Tibial artery (tissue), 4 donors: Measurements from ENCODE around the gene LIX1L.

ENCODE experiments used
- DNase-seq, 2 donors: peaks; one replicate each; pipeline ENCODE4 v3.0.0-alpha.2; 2019
- H3K27ac ChIP-seq, 2 donors: fragments of 200-600 bp; sonication (generic) in 1 of 2; 1 replicate in 1 of 2; 2 replicates in 1 of 2; pipeline ENCODE4 v1.5.1; 2018 to 2019; ENCODE audit warnings: mild to moderate bottlenecking in 1 of 2
- H3K27me3 ChIP-seq, 2 donors: fragments of 200-600 bp; sonication (generic) in 1 of 2; one replicate each; pipeline versions ENCODE4 v1.5.1 to v1.6.0; 2016 to 2019
- H3K36me3 ChIP-seq, 3 donors: fragments of 200-600 bp; sonication (generic) in 2 of 3; one replicate each; pipeline ENCODE4 v1.5.1; 2016 to 2019; ENCODE audit warnings: mild to moderate bottlenecking in 2 of 3
- H3K4me1 ChIP-seq, 4 donors: fragments of 200-600 bp; sonication (generic) in 2 of 4; 1 replicate in 3 of 4; 2 replicates in 1 of 4; pipeline ENCODE4 v1.5.1; 2016 to 2019
- H3K4me3 ChIP-seq, 2 donors: fragments of 200-600 bp; sonication (generic) in 1 of 2; 1 replicate in 1 of 2; 2 replicates in 1 of 2; pipeline ENCODE4 v1.5.1; 2018 to 2019; ENCODE audit warnings: mild to moderate bottlenecking in 2 of 2
- H3K9me3 ChIP-seq, 3 donors: fragments of 200-600 bp; sonication (generic) in 1 of 3; one replicate each; pipeline ENCODE4 v1.5.1; 2016 to 2019
- intact Hi-C: fragments of 100-400 bp; cut with DNase I; formaldehyde crosslinking; loops from one replicate; pipeline ENCODE4 v1.15.0; 2023; ENCODE audit warnings: low total_unique reads
- TF ChIP-seq, protein P1 (sequence below), 2 experiments: fragments of 200-600 bp in 1 of 2; fragments of 450-650 bp in 1 of 2; IDR thresholded peaks; one replicate each; pipeline ENCODE4 v1.5.1; 2017 to 2019; ENCODE audit warnings: antibody characterized with exemption in 2 of 2, mild to moderate bottlenecking in 1 of 2, moderate library complexity in 1 of 2

LIX1L gene

DNA sequence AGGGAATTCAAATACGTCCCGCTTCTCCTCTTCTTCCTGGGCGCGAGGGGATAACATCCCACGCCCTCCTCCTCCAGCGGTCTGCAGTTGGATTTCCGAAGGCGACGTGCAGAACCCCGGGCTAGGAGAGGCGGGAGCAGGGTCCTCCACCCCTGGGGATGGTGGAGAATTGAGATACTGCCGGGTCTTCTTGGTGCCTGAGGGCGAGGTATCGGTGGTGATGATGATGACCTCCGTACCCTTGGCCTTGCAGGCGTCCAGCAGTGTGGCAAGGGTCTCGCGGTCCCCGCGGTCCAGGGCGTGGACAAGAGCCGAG, 3.2 kb upstream of the LIX1L start:
- TF ChIP-seq, protein P1, sequence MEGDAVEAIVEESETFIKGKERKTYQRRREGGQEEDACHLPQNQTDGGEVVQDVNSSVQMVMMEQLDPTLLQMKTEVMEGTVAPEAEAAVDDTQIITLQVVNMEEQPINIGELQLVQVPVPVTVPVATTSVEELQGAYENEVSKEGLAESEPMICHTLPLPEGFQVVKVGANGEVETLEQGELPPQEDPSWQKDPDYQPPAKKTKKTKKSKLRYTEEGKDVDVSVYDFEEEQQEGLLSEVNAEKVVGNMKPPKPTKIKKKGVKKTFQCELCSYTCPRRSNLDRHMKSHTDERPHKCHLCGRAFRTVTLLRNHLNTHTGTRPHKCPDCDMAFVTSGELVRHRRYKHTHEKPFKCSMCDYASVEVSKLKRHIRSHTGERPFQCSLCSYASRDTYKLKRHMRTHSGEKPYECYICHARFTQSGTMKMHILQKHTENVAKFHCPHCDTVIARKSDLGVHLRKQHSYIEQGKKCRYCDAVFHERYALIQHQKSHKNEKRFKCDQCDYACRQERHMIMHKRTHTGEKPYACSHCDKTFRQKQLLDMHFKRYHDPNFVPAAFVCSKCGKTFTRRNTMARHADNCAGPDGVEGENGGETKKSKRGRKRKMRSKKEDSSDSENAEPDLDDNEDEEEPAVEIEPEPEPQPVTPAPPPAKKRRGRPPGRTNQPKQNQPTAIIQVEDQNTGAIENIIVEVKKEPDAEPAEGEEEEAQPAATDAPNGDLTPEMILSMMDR (IDR thresholded peaks at IDR 0.05) = no peak
- Histone ChIP-seq H3K4me1 (peaks cover 5 to 58% (median 49%) of the 10 kb centered on the region in 4 donors), H3K27me3 (no peaks in the 10 kb centered on the region), H3K27ac (peak overlapping the region; percentile 84 to 96), H3K4me3 (peak overlapping the region; percentile 55 to 58), H3K36me3 (no peaks in the 10 kb centered on the region), H3K9me3 (no peaks in the 10 kb centered on the region)
- intact Hi-C loops = loop anchor here (10.0 kb wide), 1 partner anchor 46 kb away; the partner anchor contains the start of genes ITGA10 and PEX11B
- no peak for DNase-seq

DNA sequence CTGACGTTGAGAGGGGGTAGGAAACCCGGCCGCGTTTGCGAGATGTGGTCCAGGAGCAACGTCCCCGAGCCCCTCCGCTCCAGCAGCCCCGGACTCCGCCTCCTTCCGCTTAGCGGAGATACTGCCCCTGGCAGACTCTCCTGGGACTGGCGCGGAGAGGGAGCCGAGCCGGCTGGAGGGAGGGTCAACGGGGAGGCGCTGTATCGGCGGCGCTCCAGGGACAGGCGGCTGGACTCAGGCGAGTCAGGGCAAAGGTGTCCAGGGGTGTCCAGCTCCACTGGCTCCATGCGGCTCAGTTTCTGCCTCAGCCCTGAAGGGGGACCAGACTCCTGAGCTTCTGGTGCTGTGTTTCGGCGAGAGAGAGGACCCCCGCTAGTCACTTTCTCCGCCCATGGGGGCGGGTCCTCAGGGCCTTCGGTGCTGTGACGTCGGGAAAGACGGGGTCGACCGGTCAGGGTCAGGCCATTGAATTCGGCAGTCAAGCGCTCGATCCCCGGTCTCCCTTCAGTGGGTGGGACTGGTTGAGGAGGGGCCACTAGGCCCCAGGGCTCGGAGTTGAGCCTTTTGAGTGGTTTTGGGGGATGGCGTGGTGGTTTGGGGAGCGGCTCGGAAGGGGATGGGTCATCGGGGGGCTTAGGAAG, 2.8 kb upstream of the LIX1L start:
- intact Hi-C loops = loop anchor here (10.0 kb wide), 1 partner anchor 46 kb away; the partner anchor contains the start of genes ITGA10 and PEX11B
- no peaks in the 10 kb centered on the region for H3K36me3 ChIP-seq
- DNase-seq = peak; percentile 80 to 93
- peaks cover 5 to 63% (median 52%) of the 10 kb centered on the region in 4 donors for H3K4me1 ChIP-seq
- peak overlapping the region; percentile 84 to 96 for H3K27ac ChIP-seq
- H3K9me3 ChIP-seq = no peaks in the 10 kb centered on the region
- TF ChIP-seq, protein P1 (IDR thresholded peaks at IDR 0.05) = peak; percentile 27 to 29
- no peaks in the 10 kb centered on the region for H3K27me3 ChIP-seq
- peak overlapping the region; percentile 55 to 58 for H3K4me3 ChIP-seq

DNA sequence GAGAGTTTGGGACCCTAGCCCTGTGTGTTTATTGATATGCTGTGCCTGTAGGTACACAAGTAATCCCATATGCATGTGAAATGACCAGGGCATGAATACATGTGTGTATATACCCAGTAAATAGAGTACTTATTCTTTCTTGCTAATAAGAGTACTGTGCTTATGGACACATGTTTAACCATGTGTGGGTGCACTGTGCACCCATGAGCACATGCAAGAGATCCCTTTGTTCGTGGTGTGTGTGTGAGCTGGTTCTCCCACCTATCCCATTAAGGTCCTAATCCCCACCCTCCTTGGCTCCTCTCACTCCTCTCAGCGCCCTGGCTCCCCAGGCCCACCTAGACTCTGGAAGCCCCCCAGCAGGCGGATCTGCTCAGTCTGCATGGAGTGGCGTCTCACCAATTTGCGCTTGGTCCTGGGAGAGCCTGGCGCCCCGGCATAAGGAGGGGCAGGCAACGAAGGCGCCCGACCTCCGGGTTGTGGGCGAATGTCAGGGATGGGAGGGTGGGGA, 2.2 kb upstream of the LIX1L start:
- H3K4me3 ChIP-seq = peak overlapping the region; percentile 55 to 58
- no peaks in the 10 kb centered on the region for H3K9me3 ChIP-seq
- TF ChIP-seq, protein P1 (IDR thresholded peaks at IDR 0.05) = no peak
- intact Hi-C loops = loop anchor here (10.0 kb wide), 1 partner anchor 45 kb away; the partner anchor contains the start of genes ITGA10 and PEX11B
- DNase-seq = no peak
- no peaks in the 10 kb centered on the region for H3K36me3 ChIP-seq
- peaks cover 5 to 68% (median 52%) of the 10 kb centered on the region in 4 donors for H3K4me1 ChIP-seq
- H3K27me3 ChIP-seq = no peaks in the 10 kb centered on the region
- peak overlapping the region; percentile 84 to 96 for H3K27ac ChIP-seq

DNA sequence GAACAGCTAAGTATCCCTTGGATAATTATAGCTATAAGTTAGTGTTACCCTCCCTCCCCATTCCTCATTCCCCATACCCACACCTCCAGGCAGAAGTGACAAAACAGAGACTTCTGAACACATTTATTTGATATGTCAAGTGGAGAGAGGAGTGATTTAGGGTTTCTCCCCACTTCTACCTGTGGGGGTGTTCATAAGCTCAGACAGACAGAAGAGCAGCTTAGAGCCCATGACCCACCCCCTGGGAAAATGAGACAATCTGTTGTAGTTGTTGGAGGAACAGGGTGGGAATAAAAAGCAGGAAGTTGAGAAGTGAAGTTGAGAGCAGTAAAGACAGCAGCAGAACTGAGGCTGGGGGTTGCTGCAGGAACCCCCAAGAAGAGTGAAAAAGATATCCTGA, 1.5 kb upstream of the LIX1L start:
- Histone ChIP-seq H3K4me1 (peaks cover 5 to 75% (median 58%) of the 10 kb centered on the region in 4 donors), H3K4me3 (no peak overlapping the region), H3K9me3 (no peaks in the 10 kb centered on the region), H3K27ac (peak overlapping the region; percentile 84 to 96), H3K27me3 (no peaks in the 10 kb centered on the region), H3K36me3 (no peaks in the 10 kb centered on the region)
- no peak for DNase-seq
- TF ChIP-seq, protein P1 (IDR thresholded peaks at IDR 0.05) = no peak
- intact Hi-C loops = no loop called here

DNA sequence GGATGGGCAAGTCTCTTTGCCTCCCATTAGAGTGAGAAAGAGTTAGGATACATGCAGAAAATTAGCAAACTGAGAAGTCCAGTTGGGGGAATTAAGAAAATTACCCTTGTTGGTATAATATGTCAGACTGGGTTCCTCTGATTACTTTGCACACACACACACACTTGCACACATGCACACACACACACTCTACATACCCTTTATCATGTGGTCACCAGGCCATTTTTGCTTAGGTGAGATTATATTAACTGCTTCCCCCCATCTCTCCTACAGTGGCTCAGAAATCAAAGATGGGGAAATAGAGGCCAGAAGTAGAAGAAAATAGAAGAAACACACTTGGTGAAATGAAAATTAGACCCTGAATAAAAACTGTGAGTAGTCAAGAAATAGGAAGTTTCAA, 917 bp upstream of the LIX1L start:
- intact Hi-C loops = no loop called here

More for the DNA sequence above, 917 bp upstream of the LIX1L start:
- H3K36me3 ChIP-seq = no peaks in the 10 kb centered on the region
- H3K27ac ChIP-seq = peak overlapping the region; percentile 96 to 99
- H3K4me3 ChIP-seq = no peak overlapping the region
- TF ChIP-seq, protein P1 (IDR thresholded peaks at IDR 0.05) = no peak
- H3K4me1 ChIP-seq = peaks cover 4 to 75% (median 59%) of the 10 kb centered on the region in 4 donors
- H3K27me3 ChIP-seq = no peaks in the 10 kb centered on the region
- DNase-seq = no peak
- no peaks in the 10 kb centered on the region for H3K9me3 ChIP-seq
